Measurements from ENCODE around the gene NLGN1.

DNA sequence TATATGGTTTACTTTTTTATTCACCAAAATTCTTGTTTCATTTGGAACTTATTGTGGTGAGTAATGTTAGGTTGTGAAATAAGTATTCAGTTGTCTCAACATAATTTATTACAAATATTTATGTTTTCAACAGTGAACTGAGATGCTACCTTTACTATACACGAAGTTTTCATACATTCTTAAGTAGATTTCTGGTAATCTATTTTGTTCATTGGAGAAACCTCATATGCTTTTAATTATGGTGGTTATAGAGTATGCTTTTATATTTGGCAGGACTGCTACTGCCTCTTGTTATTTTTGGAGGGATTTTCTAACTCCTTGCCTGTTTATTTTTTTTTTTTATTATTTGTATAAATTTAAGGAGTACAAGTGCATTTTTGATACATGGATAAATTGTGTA is 253.1 kb downstream of the NLGN1 start:
- TF ChIP-seq, protein P1, sequence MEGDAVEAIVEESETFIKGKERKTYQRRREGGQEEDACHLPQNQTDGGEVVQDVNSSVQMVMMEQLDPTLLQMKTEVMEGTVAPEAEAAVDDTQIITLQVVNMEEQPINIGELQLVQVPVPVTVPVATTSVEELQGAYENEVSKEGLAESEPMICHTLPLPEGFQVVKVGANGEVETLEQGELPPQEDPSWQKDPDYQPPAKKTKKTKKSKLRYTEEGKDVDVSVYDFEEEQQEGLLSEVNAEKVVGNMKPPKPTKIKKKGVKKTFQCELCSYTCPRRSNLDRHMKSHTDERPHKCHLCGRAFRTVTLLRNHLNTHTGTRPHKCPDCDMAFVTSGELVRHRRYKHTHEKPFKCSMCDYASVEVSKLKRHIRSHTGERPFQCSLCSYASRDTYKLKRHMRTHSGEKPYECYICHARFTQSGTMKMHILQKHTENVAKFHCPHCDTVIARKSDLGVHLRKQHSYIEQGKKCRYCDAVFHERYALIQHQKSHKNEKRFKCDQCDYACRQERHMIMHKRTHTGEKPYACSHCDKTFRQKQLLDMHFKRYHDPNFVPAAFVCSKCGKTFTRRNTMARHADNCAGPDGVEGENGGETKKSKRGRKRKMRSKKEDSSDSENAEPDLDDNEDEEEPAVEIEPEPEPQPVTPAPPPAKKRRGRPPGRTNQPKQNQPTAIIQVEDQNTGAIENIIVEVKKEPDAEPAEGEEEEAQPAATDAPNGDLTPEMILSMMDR (IDR thresholded peaks at IDR 0.05) = no peak
- TF ChIP-seq POLR2A (IDR thresholded peaks at IDR 0.05; ENCODE audit: low read depth) (no peak), EP300 (IDR thresholded peaks at IDR 0.05) (no peak), POLR2AphosphoS5 (IDR thresholded peaks at IDR 0.05) (no peak)
